Common myeloid progenitor, CD34-positive (primary cell): ENCODE measurements around the gene THBS2.

ENCODE experiments used
- CTCF ChIA-PET: fragments of 350-600 bp; sonication (Branson Sonifier 250); formaldehyde crosslinking; loops from one replicate; lab custom pipeline; 2021; ENCODE audit warnings: antibody characterized with exemption; lab: Charles Lee
- POLR2A ChIA-PET: fragments of 350-600 bp; sonication (Branson Sonifier 250); formaldehyde crosslinking; loops from one replicate; lab custom pipeline; 2021; ENCODE audit warnings: antibody characterized with exemption; lab: Charles Lee
- DNase-seq, 3 donors: peaks; one replicate each; pipeline versions ENCODE4 v3.0.0 to v3.0.0-alpha.2; 2013
- H3K27ac ChIP-seq, 2 experiments: 1 replicate in 1 of 2; 2 replicates in 1 of 2; pipeline ENCODE4 v1.7.0; 2013; ENCODE audit warnings: inconsistent platforms in 2 of 2, low read length in 2 of 2, mild to moderate bottlenecking in 2 of 2, low read depth in 1 of 2, moderate library complexity in 1 of 2; ENCODE audit not compliant: severe bottlenecking in 2 of 2, insufficient read depth in 1 of 2, poor library complexity in 1 of 2
- H3K27me3 ChIP-seq, 5 experiments: replicated peaks in 2 of 5; 1 replicate in 3 of 5; 2 replicates in 2 of 5; pipeline versions ENCODE4 v1.6.1 to v1.7.0; 2013; ENCODE audit warnings: low read length in 4 of 5, mild to moderate bottlenecking in 2 of 5, moderate library complexity in 2 of 5, inconsistent platforms in 1 of 5; ENCODE audit not compliant: insufficient read depth in 5 of 5, control insufficient read depth in 4 of 5
- H3K36me3 ChIP-seq, 4 experiments: 1 replicate in 2 of 4; 2 replicates in 2 of 4; pipeline versions ENCODE4 v1.6.1 to v1.7.0; 2013; ENCODE audit warnings: low read length in 3 of 4, control low read depth in 1 of 4, mild to moderate bottlenecking in 1 of 4; ENCODE audit not compliant: control insufficient read depth in 4 of 4, insufficient read depth in 4 of 4
- H3K4me1 ChIP-seq, 4 experiments: 1 replicate in 3 of 4; 2 replicates in 1 of 4; pipeline versions ENCODE4 v1.6.1 to v1.7.1; 2013; ENCODE audit warnings: low read length in 3 of 4, mild to moderate bottlenecking in 3 of 4, control low read depth in 1 of 4, inconsistent platforms in 1 of 4, moderate library complexity in 1 of 4; ENCODE audit not compliant: control insufficient read depth in 4 of 4, insufficient read depth in 4 of 4; ENCODE audit errors: control extremely low read depth in 1 of 4
- H3K4me3 ChIP-seq, 7 experiments: 1 replicate in 4 of 7; 2 replicates in 3 of 7; pipeline versions ENCODE4 v1.5.1 to v1.7.0; 2013; ENCODE audit warnings: mild to moderate bottlenecking in 7 of 7, low read length in 6 of 7, moderate library complexity in 6 of 7, inconsistent platforms in 2 of 7, low read depth in 2 of 7, control low read depth in 1 of 7; ENCODE audit not compliant: insufficient read depth in 4 of 7, control insufficient read depth in 1 of 7; ENCODE audit errors: extremely low read depth in 1 of 7
- H3K9me3 ChIP-seq, 5 experiments: 1 replicate in 4 of 5; 2 replicates in 1 of 5; pipeline versions ENCODE4 v1.6.1 to v1.7.1; 2013; ENCODE audit warnings: low read length in 4 of 5, mild to moderate bottlenecking in 2 of 5, inconsistent platforms in 1 of 5, low read depth in 1 of 5, moderate library complexity in 1 of 5; ENCODE audit not compliant: control insufficient read depth in 4 of 5, insufficient read depth in 2 of 5; ENCODE audit errors: control extremely low read depth in 1 of 5
- WGBS: methylation state at CpG from one replicate; pipeline ENCODE4 v1.1.5; 2013; ENCODE audit not compliant: insufficient coverage; 5-methylcytosine and 5-hydroxymethylcytosine counted together

Gene THBS2

GRCh38 chr6:169244684-169245383 lies 8.8 kb downstream of the THBS2 start:
- no peaks in the 10 kb centered on the region for H3K4me1 ChIP-seq
- DNase-seq: no peak
- H3K36me3 ChIP-seq: no peaks in the 10 kb centered on the region
- no peak overlapping the region for H3K27ac ChIP-seq
- H3K9me3 ChIP-seq: peaks cover 0 to 3% (median 0%) of the 10 kb centered on the region in 5 experiments
- H3K4me3 ChIP-seq: no peak overlapping the region
- H3K27me3 ChIP-seq: peaks cover 0 to 13% (median 0%) of the 10 kb centered on the region in 5 experiments
- ChIA-PET POLR2A (no interaction called here), CTCF (no interaction called here)
- 95% methylated on average over 14 of the region's 15 CpGs for WGBS

- Histone ChIP-seq H3K27ac (no peak overlapping the region), H3K36me3 (no peaks in the 10 kb centered on the region), H3K4me3 (no peak overlapping the region), H3K27me3 (peaks cover 0 to 12% (median 0%) of the 10 kb centered on the region in 5 experiments), H3K4me1 (no peaks in the 10 kb centered on the region), H3K9me3 (peaks cover 0 to 3% (median 0%) of the 10 kb centered on the region in 5 experiments)
- DNase-seq: peak in 1 of 3 donors; percentile 10
- WGBS: no CpG with 5 or more reads among the region's 1 CpG
- ChIA-PET POLR2A (no interaction called here), CTCF (no interaction called here)
These were observed 10.0 kb downstream of the THBS2 start for GRCh38 chr6:169243661-169244060.

DNA sequence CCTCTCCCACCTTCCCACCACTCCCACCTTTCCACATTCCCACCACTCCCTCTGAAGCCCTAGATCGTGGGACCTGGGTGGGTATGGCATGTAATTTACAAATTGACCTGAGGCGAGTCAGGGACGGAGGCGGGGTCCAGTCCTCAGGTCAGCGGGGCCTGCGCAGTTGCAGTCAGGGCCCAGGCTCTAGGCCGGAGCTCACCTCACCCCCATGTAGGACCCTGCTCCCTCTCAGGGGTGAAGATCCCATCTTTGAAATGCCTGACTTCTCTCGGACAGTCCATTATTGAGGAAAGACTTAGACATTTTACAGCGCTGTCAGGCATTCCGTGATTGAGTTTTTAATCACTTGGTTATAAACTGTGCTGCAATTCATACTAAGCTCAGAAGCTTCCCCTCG lies 10.5 kb downstream of the THBS2 start:
- peak in 2 of 3 donors; percentile 33 to 62 for DNase-seq
- WGBS: 93% methylated on average over 11 of the region's 11 CpGs
- POLR2A ChIA-PET: no interaction called here
- Histone ChIP-seq H3K4me1 (no peaks in the 10 kb centered on the region), H3K9me3 (peaks cover 0 to under 1% (median 0%) of the 10 kb centered on the region in 5 experiments), H3K36me3 (no peaks in the 10 kb centered on the region), H3K27ac (no peak overlapping the region), H3K4me3 (no peak overlapping the region), H3K27me3 (peaks cover 0 to 12% (median 0%) of the 10 kb centered on the region in 5 experiments)
- CTCF ChIA-PET: no interaction called here

DNA sequence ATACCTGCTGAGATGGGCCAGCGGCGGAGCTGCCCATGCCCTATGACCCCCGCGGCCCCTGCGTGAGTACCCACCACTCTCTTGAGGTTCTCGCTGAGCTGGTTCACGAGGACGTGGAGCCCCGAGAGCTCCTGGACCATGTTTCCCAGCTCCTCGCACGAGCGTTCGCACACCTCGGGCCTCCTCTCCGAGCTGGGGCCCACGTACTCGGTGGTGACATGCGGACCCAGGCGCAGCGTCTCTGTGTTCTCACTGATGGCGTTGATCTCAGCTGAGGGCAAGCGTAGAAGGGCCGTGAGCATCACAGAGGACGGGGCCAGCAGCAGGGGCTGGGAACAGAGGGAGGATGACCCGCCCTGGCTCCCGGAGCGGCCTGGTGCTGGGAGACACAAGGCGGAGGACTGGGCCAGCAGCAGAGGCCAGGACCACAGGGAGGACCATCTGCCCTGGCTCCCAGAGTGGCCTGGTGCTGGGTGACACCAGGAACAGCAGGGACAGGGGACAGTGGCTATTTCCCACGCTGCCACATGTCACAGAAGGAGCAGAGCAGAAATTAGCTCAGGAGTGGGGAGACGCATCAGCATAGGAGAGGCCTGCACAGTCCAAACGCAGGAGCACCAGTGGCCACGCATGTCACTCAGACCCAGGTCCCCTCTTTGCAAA lies 11.8 kb downstream of the THBS2 start:
- H3K27me3 ChIP-seq: peaks cover 0 to 12% (median 0%) of the 10 kb centered on the region in 5 experiments
- H3K4me1 ChIP-seq: no peaks in the 10 kb centered on the region
- no peak overlapping the region for H3K4me3 ChIP-seq
- no peak overlapping the region for H3K27ac ChIP-seq
- H3K36me3 ChIP-seq: no peaks in the 10 kb centered on the region
- no peaks in the 10 kb centered on the region for H3K9me3 ChIP-seq
- POLR2A ChIA-PET: no interaction called here
- 97% methylated on average over 31 of the region's 32 CpGs for WGBS
- peak in 1 of 3 donors; percentile 10 for DNase-seq
- CTCF ChIA-PET: no interaction called here

DNA sequence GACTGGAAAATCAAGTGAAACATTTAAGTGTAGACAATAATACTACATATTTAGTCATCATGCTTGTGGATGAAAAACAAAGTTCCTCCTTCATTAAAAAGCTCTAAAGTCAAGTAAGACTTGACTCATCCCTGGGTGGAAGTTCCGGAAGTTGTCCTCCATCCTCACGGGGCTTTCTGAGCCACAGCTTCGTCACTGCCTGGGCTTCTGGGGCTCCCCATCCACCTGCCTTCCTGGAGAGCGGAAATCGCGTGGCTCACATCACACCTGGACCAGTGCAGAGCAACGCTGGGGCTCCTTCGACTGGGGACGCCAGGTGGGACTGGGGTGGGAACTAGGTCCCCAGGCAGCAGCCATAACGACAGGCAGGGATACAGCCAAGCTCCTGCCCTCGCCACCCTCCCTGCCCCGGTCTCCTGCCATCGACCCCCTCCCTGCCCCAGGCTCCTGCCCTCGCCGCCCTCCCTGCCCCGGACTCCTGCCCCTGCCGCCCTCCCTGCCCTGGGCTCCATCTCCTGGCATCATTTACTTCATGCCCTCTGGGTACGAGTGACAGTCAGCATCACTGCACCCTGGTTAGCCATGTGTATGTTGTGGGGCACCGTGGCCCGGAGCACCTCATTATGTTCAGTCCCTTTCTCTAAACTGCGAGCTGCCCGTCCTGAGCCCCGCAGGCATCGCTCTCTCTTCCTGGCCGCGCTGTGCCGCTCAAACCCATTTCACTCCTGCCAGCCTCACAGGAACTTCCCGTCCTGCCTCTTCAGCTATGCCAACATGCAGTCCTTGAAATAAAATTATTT lies 12.9 kb downstream of the THBS2 start:
- WGBS: 95% methylated on average over 26 of the region's 28 CpGs
- Histone ChIP-seq H3K36me3 (no peaks in the 10 kb centered on the region), H3K4me3 (no peak overlapping the region), H3K9me3 (peaks cover 0 to 2% (median 0%) of the 10 kb centered on the region in 5 experiments), H3K27me3 (peaks cover 0 to 12% (median 0%) of the 10 kb centered on the region in 5 experiments), H3K4me1 (no peaks in the 10 kb centered on the region), H3K27ac (no peak overlapping the region)
- ChIA-PET CTCF (no interaction called here), POLR2A (no interaction called here)
- no peak for DNase-seq

DNA sequence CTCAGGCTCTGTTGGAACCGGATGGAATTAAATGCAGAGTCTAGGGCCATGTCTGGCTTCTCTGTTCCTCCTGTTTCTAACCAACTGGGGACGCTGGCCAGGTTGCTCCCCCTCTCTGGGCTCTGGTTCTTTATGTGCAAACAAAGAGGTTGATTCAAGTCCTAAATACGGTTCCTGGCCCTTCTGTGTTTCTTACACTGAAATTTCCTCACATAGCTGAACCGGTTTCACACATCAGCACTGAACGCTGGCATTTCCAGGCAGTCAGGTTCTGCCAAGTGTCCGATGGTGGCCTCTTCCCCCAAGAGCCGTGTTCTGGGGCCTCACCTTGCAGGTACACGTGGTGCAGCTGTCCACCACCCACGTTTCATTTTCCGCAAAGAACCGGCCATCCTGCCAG lies 13.5 kb downstream of the THBS2 start:
- Histone ChIP-seq H3K36me3 (no peaks in the 10 kb centered on the region), H3K27ac (no peak overlapping the region), H3K4me3 (no peak overlapping the region), H3K27me3 (peaks cover 0 to 12% (median 0%) of the 10 kb centered on the region in 5 experiments), H3K9me3 (peaks cover 0 to 2% (median 0%) of the 10 kb centered on the region in 5 experiments), H3K4me1 (no peaks in the 10 kb centered on the region)
- CTCF ChIA-PET: no interaction called here
- DNase-seq: no peak
- WGBS: 87% methylated on average over 11 of the region's 11 CpGs
- POLR2A ChIA-PET: no interaction called here
